ENCODE measurements around the gene RGL1.

DNA sequence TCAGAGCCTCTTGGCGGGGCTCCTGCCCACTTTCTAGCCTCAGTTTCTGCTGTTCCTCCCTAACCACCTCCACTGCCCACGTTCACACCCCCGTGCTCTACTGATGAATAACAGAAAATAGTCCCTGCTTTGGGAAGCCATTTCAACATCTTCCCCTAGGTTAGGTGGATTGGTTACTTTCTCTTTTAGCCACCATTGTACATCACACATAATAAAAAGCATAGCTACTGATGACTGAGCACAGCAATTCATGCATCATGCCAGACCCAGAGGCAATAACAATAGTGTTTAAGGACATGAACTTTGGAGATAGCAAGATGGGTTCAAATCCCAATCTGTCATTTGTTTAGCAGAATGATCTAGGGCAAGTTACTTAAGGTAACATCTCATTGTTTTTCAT, 158.0 kb downstream of the RGL1 start:
- TF ChIP-seq POLR2A (IDR thresholded peaks at IDR 0.05) (no peak), CTCF (IDR thresholded peaks at IDR 0.05) (no peak), EP300 (IDR thresholded peaks at IDR 0.05) (no peak), POLR2AphosphoS5 (IDR thresholded peaks at IDR 0.05) (no peak)

Measured in sigmoid colon (tissue), 4 donors.